HepG2 (cell line): Measurements from ENCODE around the gene ENTPD2. TPM values are rescaled to one million over a fixed set of nuclear protein-coding genes. Genes with fewer than 3 reads are reported as not detected.

ENCODE experiments used
- CREB1 ChIP-seq, 2 experiments: fragments of 450-650 bp in 1 of 2; IDR thresholded peaks; 2 replicates each; pipeline ENCODE4 v1.6.1; 2016 to 2017; ENCODE audit warnings: control low read depth in 1 of 2, mild to moderate bottlenecking in 1 of 2, missing compliant biosample characterization in 1 of 2, missing genetic modification characterization in 1 of 2
- DNMT1 ChIP-seq: sonication (generic); formaldehyde crosslinking; IDR thresholded peaks from 2 replicates; pipeline ENCODE4 v1.5.1; 2020; ENCODE audit warnings: mild to moderate bottlenecking, missing genetic modification reagents
- HDAC2 ChIP-seq: sonication (generic); formaldehyde crosslinking; IDR thresholded peaks from 2 replicates; pipeline ENCODE4 v1.4.0; 2020; ENCODE audit warnings: missing genetic modification reagents
- HNRNPH1 ChIP-seq: fragments of 200-400 bp; formaldehyde crosslinking; optimal IDR thresholded peaks from 2 replicates; pipeline ENCODE3; 2017; ENCODE audit warnings: mild to moderate bottlenecking, low read depth, low read length
- MXI1 ChIP-seq: IDR thresholded peaks from 3 replicates; pipeline ENCODE4 v1.6.1; 2012; ENCODE audit warnings: low read depth, low read length, inconsistent platforms, borderline replicate concordance
- PAWR ChIP-seq: sonication (generic); formaldehyde crosslinking; IDR thresholded peaks from 2 replicates; pipeline ENCODE4 v1.4.0; 2020; ENCODE audit warnings: missing genetic modification reagents, mild to moderate bottlenecking, borderline replicate concordance
- SOX5 ChIP-seq: IDR thresholded peaks from 2 replicates; pipeline ENCODE4 v1.6.1; 2016; ENCODE audit warnings: borderline replicate concordance
- TBL1XR1 ChIP-seq: fragments of 150-350 bp; IDR thresholded peaks from 2 replicates; pipeline ENCODE4 v1.6.1; 2014; ENCODE audit warnings: borderline replicate concordance, low read length; ENCODE audit not compliant: partially characterized antibody
- ZNF180 ChIP-seq: sonication (generic); formaldehyde crosslinking; IDR thresholded peaks from 2 replicates; pipeline ENCODE4 v1.4.0; 2020; ENCODE audit warnings: low read depth, missing genetic modification reagents, borderline replicate concordance
- ZNF30 ChIP-seq: sonication (generic); formaldehyde crosslinking; IDR thresholded peaks from 2 replicates; pipeline ENCODE4 v1.5.0; 2020; ENCODE audit warnings: mild to moderate bottlenecking, missing genetic modification reagents
- ZNF441 ChIP-seq: sonication (generic); formaldehyde crosslinking; IDR thresholded peaks from 2 replicates; pipeline ENCODE4 v1.7.0; 2021; ENCODE audit warnings: missing genetic modification reagents, borderline replicate concordance
- ZNF768 ChIP-seq: sonication (generic); formaldehyde crosslinking; IDR thresholded peaks from 2 replicates; pipeline ENCODE4 v1.4.0; 2020; ENCODE audit warnings: missing genetic modification reagents
- polyA plus RNA-seq, 8 experiments: library from polyadenylated mRNA; depleted of rRNA in 3 of 8; stranded (reverse) in 7 of 8; unstranded in 1 of 8; fragments of >200 nt; fragmentation: Illumina TruSeq in 4 of 8; extraction: Trizol in 4 of 8; gene quantifications; 2 replicates each; pipeline versions ENCODE4 v1.2.1 to v1.2.3, GENCODE V29; 2011 to 2016; ENCODE audit warnings: low read depth in 4 of 8, missing spikeins in 1 of 8, mixed read lengths in 1 of 8; ENCODE audit not compliant: insufficient read depth in 1 of 8
- total RNA-seq, 5 experiments: library from RNA; depleted of rRNA; stranded (reverse); fragments of >200 nt; fragmentation: Illumina TruSeq; extraction: Trizol; gene quantifications; 2 replicates each; pipeline ENCODE4 v1.2.3, GENCODE V29; 2016; ENCODE audit warnings: low read depth in 1 of 5
- TF ChIP-seq, protein P1 (sequence below), 2 experiments: sonication (generic) in 1 of 2; formaldehyde crosslinking in 1 of 2; IDR thresholded peaks; 2 replicates each; pipeline versions ENCODE4 v1.6.1 to v1.9.0; 2014 to 2022; ENCODE audit warnings: antibody characterized with exemption in 1 of 2, borderline replicate concordance in 1 of 2, inconsistent platforms in 1 of 2, low read depth in 1 of 2, missing genetic modification reagents in 1 of 2
- TF ChIP-seq, protein P2 (sequence below): sonication (generic); formaldehyde crosslinking; IDR thresholded peaks from 2 replicates; pipeline ENCODE4 v1.5.1; 2020; ENCODE audit warnings: mild to moderate bottlenecking, missing genetic modification reagents, borderline replicate concordance
- TF ChIP-seq, protein P3 (sequence below): sonication (generic); formaldehyde crosslinking; IDR thresholded peaks from 2 replicates; pipeline ENCODE4 v1.4.0; 2020; ENCODE audit warnings: mild to moderate bottlenecking, missing genetic modification reagents
- TF ChIP-seq, protein P4 (sequence below): IDR thresholded peaks from 2 replicates; pipeline ENCODE4 v1.6.1; 2016; ENCODE audit warnings: missing biosample characterization, missing genetic modification reagents, low read depth

ENTPD2 gene
- total and polyA plus RNA-seq, 2 of the 13 experiments (the other 11 are each of a cell fraction or from before 2014, with no cell fraction given), result 0.95 to 3.2 TPM

DNA sequence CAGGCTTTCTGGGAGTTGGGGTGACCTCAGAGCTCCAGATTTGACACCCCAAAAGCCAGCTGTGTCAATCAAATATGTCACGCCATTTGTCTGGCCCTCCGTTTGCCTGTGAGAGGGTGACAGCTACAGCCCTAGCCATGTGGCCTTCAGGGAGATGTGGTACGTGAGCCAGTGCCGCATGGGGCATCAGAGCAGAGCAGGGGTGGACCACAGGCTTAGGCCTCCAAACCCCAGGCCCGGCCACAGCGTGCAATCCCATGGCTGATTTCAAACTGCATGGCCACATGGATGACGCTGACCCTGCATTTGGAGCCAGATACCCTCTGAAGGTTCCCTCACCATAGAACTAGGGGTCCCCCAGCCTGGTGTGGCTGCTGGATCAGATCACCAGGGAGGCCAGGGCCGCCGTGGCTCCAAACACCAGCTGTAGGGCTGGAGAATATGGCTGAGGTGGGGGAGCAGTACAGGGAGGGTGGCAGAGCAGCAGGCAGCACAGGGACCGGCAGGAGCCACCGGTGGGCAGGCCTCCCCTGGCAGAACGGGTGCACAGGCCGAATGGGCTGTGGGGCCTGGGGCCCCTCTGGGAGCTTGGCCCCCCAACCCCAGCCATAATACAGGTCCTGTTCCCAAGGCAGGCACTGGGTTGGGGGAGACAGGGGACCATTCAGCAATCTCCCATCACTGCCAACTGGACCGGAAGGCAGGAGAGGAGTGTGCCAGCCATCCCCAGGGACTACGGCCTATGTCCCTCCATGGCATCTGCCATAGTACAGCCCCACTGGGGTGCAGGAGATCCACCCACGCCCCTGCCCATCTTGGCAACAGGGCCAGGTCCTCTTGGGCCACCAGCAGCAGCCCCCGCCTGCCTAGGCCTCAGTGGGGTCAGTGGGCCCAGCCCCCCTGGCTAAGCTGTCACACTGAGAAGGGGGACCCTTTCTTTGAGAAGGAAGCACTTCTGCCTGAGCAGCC lies 15.0 kb upstream of the ENTPD2 start (continued):
- TF ChIP-seq, protein P1, sequence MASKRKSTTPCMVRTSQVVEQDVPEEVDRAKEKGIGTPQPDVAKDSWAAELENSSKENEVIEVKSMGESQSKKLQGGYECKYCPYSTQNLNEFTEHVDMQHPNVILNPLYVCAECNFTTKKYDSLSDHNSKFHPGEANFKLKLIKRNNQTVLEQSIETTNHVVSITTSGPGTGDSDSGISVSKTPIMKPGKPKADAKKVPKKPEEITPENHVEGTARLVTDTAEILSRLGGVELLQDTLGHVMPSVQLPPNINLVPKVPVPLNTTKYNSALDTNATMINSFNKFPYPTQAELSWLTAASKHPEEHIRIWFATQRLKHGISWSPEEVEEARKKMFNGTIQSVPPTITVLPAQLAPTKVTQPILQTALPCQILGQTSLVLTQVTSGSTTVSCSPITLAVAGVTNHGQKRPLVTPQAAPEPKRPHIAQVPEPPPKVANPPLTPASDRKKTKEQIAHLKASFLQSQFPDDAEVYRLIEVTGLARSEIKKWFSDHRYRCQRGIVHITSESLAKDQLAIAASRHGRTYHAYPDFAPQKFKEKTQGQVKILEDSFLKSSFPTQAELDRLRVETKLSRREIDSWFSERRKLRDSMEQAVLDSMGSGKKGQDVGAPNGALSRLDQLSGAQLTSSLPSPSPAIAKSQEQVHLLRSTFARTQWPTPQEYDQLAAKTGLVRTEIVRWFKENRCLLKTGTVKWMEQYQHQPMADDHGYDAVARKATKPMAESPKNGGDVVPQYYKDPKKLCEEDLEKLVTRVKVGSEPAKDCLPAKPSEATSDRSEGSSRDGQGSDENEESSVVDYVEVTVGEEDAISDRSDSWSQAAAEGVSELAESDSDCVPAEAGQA (IDR thresholded peaks at IDR 0.05; ENCODE audit: low read depth), result no peak
- TF ChIP-seq, protein P1 (CRISPR knock-in tag; IDR thresholded peaks at IDR 0.05; ENCODE audit: borderline replicate concordance), result no peak
- TF ChIP-seq ZNF30 (CRISPR knock-in tag), result peak; percentile 15; the same call in 1 of the 2 replicates
- TF ChIP-seq PAWR (CRISPR knock-in tag), result no peak
- TF ChIP-seq, protein P2, sequence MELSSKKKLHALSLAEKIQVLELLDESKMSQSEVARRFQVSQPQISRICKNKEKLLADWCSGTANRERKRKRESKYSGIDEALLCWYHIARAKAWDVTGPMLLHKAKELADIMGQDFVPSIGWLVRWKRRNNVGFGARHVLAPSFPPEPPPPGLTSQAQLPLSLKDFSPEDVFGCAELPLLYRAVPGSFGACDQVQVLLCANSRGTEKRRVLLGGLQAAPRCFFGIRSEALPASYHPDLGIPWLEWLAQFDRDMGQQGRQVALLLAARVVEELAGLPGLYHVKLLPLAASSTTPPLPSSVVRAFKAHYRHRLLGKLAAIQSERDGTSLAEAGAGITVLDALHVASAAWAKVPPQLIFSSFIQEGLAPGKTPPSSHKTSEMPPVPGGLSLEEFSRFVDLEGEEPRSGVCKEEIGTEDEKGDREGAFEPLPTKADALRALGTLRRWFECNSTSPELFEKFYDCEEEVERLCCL, result no peak
- TF ChIP-seq, protein P3, sequence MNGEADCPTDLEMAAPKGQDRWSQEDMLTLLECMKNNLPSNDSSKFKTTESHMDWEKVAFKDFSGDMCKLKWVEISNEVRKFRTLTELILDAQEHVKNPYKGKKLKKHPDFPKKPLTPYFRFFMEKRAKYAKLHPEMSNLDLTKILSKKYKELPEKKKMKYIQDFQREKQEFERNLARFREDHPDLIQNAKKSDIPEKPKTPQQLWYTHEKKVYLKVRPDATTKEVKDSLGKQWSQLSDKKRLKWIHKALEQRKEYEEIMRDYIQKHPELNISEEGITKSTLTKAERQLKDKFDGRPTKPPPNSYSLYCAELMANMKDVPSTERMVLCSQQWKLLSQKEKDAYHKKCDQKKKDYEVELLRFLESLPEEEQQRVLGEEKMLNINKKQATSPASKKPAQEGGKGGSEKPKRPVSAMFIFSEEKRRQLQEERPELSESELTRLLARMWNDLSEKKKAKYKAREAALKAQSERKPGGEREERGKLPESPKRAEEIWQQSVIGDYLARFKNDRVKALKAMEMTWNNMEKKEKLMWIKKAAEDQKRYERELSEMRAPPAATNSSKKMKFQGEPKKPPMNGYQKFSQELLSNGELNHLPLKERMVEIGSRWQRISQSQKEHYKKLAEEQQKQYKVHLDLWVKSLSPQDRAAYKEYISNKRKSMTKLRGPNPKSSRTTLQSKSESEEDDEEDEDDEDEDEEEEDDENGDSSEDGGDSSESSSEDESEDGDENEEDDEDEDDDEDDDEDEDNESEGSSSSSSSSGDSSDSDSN (CRISPR knock-in tag), result 0 out of 2 replicates have a peak, but pooled peaks have one; percentile 0
- TF ChIP-seq TBL1XR1, result no peak
- TF ChIP-seq MXI1, result no peak
- TF ChIP-seq ZNF441 (CRISPR knock-in tag), result no peak
- no peak for TF ChIP-seq CREB1 (IDR thresholded peaks at IDR 0.05)
- TF ChIP-seq CREB1 (CRISPR knock-in tag; IDR thresholded peaks at IDR 0.05), result no peak
- TF ChIP-seq HNRNPH1, result no peak
- TF ChIP-seq SOX5 (CRISPR knock-in tag), result no peak
- TF ChIP-seq ZNF768, result no peak
- TF ChIP-seq, protein P4, sequence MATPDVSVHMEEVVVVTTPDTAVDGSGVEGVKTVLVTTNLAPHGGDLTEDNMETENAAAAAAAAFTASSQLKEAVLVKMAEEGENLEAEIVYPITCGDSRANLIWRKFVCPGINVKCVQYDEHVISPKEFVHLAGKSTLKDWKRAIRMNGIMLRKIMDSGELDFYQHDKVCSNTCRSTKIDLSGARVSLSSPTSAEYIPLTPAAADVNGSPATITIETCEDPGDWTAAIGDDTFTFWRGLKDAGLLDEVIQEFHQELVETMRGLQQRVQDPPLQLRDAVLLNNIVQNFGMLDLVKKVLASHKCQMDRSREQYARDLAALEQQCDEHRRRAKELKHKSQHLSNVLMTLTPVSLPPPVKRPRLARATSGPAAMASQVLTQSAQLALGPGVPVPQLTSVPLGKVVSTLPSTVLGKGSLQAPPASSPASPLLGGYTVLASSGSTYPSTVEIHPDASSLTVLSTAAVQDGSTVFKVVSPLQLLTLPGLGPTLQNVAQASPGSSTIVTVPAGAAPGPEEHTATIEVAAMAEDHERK, result no peak
- no peak for TF ChIP-seq DNMT1 (CRISPR knock-in tag)
- no peak for TF ChIP-seq ZNF180
- peak; percentile 3; the same call in 1 of the 2 replicates for TF ChIP-seq HDAC2 (CRISPR knock-in tag)
